NCI-H524 treated with DMSO at 0.1 percent for 48 hours (cell line): ENCODE results near the gene SCAMP1.
"Not testable (repeated sequence)": the region's sequence is repeated elsewhere in the genome, so short reads cannot be mapped to it uniquely, and the experiment has no call there.

Experiments
- DNase-seq: peaks from one replicate; lab custom pipeline; 2025; lab: John Stamatoyannopoulos, UW

SCAMP1 gene

GRCh38 chr5:78420548-78420947 is 60.1 kb downstream of the SCAMP1 start:
- DNase-seq, result no peak

DNA sequence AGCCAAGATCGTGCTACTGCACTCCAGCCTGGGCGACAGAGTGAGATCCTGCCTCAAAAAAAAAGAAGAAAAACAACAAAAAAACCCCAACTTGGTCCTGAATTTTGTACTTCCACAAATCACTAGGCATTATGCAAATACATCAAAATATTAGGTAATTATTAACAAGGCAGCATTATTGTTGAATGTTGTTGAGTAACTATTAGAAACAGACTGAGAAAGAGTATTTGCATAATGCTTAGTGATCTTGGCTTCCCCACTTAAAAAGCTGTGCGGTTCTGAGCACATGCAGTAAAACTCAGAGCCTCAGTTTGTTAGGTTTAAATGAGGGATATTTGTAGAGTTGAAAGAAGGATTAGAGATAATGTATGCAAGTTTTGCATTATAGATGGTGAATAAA is 64.2 kb downstream of the SCAMP1 start:
- DNase-seq, result no peak

- no peak for DNase-seq
Observed at GRCh38 chr5:78429332-78429980, 69.0 kb downstream of the SCAMP1 start.

DNA sequence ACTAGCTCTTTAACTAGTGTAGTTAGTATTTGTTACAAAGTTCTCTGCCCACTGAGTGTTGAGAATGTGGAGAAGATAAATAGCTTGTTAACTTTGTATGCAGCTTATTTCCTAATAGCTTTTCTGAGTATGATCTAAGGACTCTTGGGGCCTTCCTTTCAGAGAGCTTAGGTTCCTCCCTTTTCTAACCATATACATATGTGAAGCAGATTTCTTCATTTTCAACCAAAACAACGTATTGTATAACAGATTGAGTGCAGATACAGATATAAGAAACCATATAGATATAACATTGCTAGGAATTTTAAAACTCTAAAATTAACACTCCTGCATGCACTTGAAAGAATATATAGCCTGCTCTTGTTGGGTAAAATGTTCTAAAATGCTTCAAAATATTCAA is 70.4 kb downstream of the SCAMP1 start:
- no peak for DNase-seq

DNA sequence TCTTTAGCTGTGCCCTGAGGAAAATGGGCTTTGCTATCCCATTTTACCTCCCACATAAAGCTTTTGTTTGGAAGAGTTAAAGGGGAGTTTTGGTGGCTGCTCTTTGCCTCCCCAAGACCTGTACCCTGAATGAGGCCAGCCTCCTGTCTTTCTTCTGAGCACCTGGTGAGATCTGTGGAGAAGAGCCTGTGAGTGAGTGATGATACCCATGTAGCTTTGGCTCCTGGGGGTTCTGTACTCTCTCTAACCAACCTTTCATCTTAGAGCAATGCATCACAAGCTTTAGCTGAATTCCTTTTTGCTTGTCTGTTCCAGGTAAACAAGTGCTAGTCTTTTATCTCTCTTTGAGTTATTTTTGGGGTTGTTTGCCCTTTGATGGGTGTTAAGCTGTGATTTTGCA is 73.6 kb downstream of the SCAMP1 start:
- DNase-seq, result no peak

DNA sequence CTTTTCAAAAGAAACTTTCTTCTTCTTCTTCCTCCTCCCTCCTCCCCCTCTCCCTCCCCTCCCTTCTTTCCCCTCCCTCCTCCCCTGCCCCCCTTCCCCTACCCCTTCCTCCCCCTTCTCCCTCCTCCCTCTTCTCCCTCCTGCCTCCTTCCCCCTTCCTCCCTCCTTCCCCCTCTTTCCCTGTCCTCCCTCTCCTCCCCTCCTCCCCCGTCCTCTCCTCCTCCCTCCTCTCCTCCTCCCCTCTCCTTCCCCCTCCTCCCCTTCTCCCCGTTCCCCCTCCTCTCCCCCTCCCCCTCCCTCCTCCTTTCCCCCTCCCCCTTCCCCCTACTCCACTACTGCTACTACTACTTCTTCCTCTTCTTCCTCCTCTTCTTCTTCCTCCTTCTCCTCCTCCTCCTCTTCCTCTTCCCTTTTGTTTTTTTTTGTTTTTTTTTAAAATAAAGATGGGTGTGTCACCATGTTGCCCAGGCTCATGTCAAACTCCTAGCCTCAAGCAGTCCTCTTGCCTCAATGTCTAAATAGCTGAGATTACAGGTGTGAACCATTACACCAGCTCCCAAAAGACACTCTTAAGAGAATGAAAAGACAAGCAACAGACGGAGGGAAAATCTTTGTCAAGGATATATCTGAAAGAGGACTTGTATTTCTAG is 87.5 kb downstream of the SCAMP1 start:
- no peak for DNase-seq

DNA sequence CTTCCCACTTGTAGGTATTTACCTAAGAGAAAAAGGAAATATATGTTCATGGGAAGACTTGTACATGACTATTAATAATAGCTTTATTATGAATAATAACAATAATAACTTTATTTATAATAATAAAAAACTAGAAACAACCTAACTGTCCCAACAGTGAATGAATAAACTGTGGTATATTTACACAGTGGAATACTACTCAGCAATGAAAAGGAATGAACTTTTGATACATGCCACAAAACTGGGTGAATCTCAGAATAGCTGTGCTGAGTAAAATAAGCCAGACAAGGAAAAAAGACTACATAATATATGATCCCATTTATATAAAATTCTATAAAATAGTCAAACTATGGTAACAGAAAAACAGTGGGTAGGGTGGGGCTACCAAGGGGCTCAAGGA is 88.7 kb downstream of the SCAMP1 start:
- DNase-seq, result no peak

DNA sequence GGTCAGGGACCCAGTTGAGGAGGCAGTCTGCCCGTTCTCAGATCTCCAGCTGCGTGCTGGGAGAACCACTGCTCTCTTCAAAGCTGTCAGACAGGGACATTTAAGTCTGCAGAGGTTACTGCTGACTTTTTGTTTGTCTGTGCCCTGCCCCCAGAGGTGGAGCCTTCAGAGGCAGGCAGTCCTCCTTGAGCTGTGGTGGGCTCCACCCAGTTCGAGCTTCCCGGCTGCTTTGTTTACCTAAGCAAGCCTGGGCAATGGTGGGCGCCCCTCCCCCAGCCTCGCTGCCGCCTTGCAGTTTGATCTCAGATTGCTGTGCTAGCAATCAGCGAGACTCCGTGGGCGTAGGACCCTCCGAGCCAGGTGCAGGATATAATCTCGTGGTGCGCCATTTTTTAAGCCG is 97.1 kb downstream of the SCAMP1 start:
- DNase-seq, result not testable (repeated sequence)

DNA sequence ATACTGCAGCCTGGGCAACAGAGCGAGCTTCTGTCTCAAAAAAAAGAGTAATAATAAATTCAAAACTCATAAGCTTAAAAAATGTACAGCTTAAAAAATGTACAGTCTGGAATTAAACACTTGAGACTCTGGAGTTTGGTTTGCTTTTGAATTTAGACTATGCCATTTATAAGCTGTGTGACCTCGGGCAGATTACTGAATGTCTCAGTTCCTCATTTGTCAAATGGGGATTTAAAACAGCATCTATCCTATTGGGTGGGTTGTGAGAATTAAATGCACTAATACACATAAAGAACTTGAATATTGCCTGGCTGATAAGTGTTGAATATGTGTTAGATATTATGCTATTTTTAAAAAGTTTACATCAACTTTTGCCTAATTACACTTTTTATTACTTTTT is 98.4 kb downstream of the SCAMP1 start:
- no peak for DNase-seq

GRCh38 chr5:78467140-78467539 is 106.7 kb downstream of the SCAMP1 start:
- DNase-seq, result no peak

DNA sequence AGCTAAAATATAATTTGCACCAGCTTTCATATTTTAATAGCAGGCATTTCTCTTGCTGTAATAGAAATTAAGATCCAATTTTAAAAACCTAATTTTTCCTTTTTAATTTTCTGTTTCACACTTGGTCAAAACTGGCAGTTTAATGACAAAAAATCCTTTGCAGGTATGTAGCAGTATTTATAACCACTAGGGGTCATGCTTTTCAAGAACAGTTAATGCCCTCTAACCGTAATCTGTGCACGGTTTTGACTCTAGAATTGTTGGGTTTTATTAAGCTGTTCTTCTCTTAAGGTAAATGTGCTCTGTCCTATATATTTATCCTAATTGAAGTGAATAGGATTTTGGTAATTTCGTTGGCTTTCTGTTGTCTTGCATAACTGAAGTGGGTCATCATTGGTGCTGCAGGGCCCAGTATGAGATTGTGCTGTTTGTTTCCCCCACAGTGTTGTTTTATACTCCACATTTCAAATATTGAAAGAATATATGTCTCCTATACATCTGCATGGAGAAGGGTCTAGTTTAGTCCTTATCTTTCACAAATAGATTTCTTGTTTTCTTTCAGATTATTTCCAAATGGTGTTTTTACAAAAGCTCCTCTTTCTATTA is 107.4 kb downstream of the SCAMP1 start:
- DNase-seq, result peak; percentile 3

- no peak for DNase-seq
Observed at GRCh38 chr5:78471896-78472295, 111.5 kb downstream of the SCAMP1 start.

DNA sequence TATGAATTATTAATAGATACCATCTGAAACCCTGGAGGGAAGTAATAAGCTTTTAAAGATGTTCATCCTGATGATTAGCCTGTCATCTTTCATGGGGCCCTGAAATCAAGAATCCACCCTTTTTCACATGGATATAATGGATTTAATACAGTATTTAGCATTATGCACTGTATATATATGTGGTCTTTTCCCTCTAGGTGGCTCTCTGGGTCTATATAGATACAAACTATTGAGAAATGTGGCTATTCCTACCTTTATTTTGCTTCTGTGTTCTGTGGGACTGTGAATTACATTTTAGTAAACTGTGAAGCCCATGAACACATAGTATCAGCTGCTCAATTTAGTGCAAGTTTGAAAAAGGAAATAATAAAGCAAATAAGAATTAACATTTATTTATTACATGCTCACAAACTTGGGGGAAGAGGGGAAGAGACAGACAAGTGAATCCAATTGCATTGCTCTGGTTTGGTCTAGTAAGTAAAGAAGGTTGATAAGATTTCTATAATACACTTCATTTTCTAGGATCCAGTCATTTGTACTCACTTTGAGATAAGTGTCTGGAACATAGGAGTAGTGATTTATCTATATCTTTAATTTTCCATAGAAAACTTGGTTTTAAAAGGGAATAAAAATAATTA is 112.2 kb downstream of the SCAMP1 start:
- DNase-seq, result no peak

- no peak for DNase-seq
Observed at GRCh38 chr5:78473751-78474150, 113.3 kb downstream of the SCAMP1 start.

DNA sequence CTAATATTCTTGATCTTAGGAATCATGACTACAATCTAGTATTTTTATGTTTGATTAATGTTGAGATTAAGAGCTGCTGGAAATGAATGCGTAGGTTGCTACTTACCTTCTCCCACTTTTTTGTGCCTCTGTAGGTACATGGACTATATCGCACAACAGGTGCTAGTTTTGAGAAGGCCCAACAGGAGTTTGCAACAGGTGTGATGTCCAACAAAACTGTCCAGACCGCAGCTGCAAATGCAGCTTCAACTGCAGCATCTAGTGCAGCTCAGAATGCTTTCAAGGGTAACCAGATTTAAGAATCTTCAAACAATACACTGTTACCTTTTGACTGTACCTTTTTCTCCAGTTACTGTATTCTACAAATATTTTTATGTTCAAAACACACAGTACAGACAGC is 115.0 kb downstream of the SCAMP1 start:
- DNase-seq, result no peak

DNA sequence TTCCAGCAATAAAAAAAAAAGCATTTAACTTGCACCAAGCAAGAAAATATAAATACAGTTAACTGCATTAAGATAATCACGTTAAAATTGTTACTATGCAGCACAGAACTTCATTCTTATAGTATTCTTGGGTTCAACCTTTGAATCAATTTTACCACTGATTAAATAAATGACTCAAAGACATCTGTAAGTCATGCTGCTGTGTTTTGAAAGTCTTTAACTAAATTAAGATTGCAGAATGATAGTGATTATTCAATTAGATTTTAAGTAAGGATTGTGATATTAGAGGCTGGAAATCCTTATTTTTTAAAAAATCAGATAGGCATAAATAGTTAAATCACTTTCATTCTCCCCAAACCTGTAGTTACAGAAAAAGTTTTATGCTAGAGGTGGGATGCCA is 116.4 kb downstream of the SCAMP1 start:
- no peak for DNase-seq

- no peak for DNase-seq
Observed at GRCh38 chr5:78482948-78483347, 122.5 kb downstream of the SCAMP1 start.

DNA sequence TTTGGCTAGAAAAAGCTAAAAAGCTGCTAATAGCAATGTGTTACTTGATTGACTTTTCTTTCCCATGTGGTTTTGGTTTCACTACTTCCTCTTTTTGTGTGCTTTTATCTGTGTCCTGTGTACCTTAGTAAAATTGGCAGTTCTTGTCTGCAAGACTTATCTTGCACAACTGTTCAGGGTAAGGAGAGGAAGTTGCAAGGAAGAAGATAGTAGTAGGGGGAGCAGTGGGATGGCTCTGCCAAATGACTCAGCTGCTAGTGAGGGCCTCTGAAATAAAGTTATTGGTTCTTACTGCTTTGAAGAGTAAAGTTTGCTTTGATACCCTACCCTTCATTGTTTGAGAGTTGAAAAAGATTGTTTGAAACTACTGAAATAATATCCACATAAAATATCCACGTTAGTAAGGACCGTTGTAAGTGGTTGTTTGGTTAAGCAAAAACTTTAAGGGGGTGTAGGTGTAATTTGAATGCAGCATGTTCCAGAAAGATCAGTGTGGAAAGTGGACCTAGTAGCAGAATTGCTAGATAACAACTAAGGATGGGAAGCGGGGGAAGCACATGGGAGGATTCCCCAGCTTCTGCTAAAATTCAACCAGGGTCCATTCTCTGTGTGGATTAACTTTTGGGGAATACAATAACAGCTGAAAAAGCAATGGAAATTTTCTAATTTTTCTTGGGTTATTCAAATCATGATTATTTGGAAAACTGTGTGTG is 123.5 kb downstream of the SCAMP1 start:
- no peak for DNase-seq

GRCh38 chr5:78486218-78486617 is 125.8 kb downstream of the SCAMP1 start:
- no peak for DNase-seq

DNA sequence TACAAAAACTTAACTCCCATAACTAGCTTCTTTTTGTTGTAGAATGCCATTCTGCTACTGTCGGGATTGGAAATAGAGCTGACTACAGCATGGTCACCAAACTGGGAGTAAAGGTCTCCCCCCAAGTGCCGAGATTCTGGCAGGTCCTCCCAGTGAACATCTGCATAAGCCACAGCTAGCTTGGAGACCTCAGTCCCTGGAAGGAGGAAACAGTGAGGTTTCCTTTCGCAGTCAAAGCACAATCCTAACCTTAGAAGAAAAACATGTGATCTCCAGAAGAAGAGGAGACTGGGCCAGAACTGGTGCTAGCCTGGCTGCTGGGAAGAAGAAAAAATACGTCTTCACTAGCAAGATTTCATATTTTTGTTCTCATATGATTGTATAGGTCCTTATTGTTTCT is 127.4 kb downstream of the SCAMP1 start:
- no peak for DNase-seq

- DNase-seq, result no peak
Observed at GRCh38 chr5:78490709-78491485, 130.5 kb downstream of the SCAMP1 start.

DNA sequence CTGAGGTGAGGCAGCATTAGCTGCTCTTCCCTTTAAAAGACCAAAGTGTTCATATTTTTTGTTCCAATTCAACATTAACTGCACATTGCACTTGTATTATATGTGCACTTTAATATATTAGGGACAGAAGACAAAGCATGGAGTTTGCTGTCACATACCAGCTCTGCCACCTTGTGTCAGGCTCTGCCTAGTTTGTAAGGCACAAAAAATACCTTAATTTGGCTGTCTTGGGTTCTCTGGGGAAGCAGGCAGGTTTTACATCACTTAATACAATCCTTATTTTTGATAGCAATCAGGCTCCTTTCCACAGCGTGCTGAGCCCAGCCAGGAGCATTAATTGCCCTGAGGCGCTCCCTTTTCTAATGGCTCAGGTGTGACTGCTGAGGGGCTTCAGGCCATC is 131.8 kb downstream of the SCAMP1 start:
- no peak for DNase-seq
